GM19043 (cell line): Measurements from ENCODE around the gene ZNF684.
"Not testable (repeated sequence)": the region's sequence is repeated elsewhere in the genome, so short reads cannot be mapped to it uniquely, and the experiment has no call there.

Experiments
- ATAC-seq: cut with Tn5 transposase; IDR thresholded peaks from one replicate; pipeline ENCODE4 v1.9.1; 2021; ENCODE audit warnings: low read depth; ENCODE audit not compliant: unreplicated experiment

Gene ZNF684

DNA sequence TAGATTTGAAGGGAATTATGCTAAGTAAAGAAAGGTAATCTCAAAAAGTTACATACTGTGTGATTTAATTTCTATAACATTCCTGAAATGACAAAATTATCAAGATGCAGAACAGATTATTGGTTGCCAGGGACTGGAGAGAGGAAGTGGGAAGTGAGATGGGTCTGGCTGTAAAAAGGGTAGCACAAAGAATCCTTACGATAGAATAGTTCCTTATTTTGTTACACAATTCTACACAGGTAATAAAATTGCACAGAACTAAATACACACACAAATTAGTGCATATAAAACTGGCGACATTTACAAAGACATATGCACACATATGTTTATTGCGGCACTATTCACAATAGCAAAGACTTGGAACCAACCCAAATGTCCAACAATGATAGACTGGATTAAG is 33.5 kb downstream of the ZNF684 start:
- ATAC-seq, result no peak

GRCh38 chr1:40567825-40568224 is 36.4 kb downstream of the ZNF684 start:
- ATAC-seq, result no peak

GRCh38 chr1:40574805-40575204 is 43.4 kb downstream of the ZNF684 start:
- not testable (repeated sequence) for ATAC-seq

- no peak for ATAC-seq
Observed at GRCh38 chr1:40575336-40575735, 43.9 kb downstream of the ZNF684 start.

DNA sequence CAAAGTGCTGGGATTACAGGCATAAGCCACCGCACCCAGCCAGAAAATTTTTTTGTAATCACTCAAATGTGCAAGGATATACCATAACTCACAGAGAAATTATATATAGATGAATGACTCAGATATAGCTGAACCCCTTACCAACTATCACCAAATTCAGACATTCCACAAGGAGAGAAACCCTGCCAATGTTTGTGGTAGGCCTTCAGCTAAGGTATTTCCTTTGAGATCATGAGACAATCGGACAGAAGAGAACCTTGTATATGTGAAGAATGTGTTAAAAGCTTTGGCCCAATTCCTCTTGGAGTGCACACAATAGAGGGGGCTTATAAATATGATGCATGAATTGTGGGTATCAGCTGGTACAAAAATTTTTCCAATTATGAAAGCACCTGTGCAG is 50.7 kb downstream of the ZNF684 start:
- no peak for ATAC-seq

DNA sequence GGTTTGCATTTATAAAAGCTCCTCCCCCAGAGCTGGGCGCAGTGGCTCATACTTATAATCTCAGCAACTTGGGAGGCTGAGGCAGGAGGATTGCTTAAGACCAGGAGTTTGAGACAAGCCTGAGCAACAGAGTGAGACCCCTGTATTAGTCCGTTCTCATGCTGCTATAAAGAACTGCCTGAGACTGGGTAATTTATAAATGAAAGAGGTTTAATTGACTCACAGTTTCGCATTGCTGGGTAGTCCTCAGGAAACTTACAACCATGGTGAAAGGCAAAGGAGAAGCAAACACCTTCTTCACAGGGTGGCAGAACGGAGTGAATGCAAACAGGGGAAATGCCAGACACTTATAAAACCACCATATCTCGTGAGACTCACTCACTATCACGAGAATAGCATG is 52.5 kb downstream of the ZNF684 start:
- no peak for ATAC-seq

GRCh38 chr1:40588586-40588985 is 57.1 kb downstream of the ZNF684 start:
- ATAC-seq, result no peak

DNA sequence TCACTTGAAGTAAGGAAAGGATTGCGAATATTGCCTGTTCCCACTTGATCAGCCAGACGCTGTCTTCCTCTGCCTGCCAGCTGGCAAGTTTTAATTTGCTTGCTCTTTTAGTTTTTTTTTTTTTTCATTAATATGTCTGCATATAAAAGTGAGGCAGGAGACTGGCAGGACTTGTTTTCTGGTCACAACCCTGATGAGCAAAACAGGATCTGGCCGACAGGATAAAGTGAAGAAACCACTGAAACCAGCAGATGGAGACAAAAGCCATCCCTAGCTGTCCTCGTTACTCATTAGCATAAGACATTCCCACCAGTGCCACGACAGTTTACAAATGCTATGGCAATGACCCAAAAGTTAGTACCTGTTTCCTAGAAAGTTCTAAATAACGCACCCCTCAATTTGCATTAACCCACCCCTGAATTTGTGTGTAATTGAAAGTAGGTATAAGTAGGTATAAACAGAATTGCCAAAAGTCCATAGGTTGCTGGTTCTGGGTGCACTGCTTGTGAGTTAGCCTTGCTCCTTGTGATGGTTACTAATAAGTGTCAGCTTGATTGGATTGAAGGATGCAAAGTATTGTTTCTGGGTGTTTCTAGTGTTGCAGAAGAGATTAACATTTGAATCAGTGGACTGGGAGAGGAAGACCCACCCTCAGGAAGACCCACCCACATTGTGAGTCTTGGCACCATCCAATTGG is 60.8 kb downstream of the ZNF684 start:
- ATAC-seq, result no peak

- ATAC-seq, result no peak
Observed at GRCh38 chr1:40593449-40594186, 62.2 kb downstream of the ZNF684 start.

GRCh38 chr1:40594187-40594531 is 62.7 kb downstream of the ZNF684 start:
- no peak for ATAC-seq

DNA sequence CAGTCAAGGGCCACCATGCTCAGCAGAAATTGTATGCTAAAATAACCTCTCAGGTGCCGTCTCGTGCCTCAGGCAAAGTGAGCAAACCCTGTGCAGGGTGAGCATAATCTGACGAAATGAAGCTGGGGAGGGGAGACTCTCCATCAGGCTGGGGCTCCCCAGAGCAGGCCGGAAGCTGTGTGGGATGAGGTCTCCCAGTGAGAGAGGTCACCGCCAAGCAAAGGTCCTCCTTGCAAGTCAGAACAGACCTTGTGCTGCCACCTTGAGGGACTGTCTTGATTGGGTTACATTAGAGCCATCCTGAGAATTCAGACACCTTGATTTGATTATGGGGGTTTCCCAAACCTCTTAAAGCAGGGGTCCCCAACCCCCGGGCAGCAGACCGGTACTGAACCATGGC is 64.2 kb downstream of the ZNF684 start:
- no peak for ATAC-seq
